SU-DHL-6 (cell line): Measurements from ENCODE around the gene SH3RF3.

ENCODE experiments used
- H2AFZ ChIP-seq: fragments of 200-600 bp; sonication (generic); 2 replicates; pipeline ENCODE4 v1.6.1; 2014; ENCODE audit warnings: low read depth, mild to moderate bottlenecking, moderate library complexity, mixed read lengths, antibody characterized with exemption, low read length; ENCODE audit not compliant: severe bottlenecking
- H3F3A ChIP-seq: fragments of 200-600 bp; shearing (Covaris generic); 2 replicates; pipeline ENCODE4 v1.6.0; 2016; ENCODE audit warnings: antibody characterized with exemption, mild to moderate bottlenecking; ENCODE audit not compliant: insufficient read depth
- H3K27ac ChIP-seq: fragments of 200-600 bp; sonication (generic); 2 replicates; pipeline ENCODE4 v1.5.1; 2016; ENCODE audit warnings: low read depth, mild to moderate bottlenecking, low read length, moderate library complexity, mixed read lengths
- H3K27me3 ChIP-seq: fragments of 200-600 bp; sonication (generic), shearing (Covaris generic); 2 replicates; pipeline ENCODE4 v1.6.0; 2014; ENCODE audit warnings: mild to moderate bottlenecking, low read length
- H3K36me3 ChIP-seq: fragments of 200-600 bp; sonication (generic); 2 replicates; pipeline ENCODE4 v1.6.1; 2014; ENCODE audit warnings: mild to moderate bottlenecking, low read length, mixed read lengths
- H3K4me2 ChIP-seq: fragments of 300-600, 200-600 bp; shearing (Covaris generic), sonication (generic); 2 replicates; pipeline ENCODE4 v1.6.0; 2014; ENCODE audit warnings: low read length, low read depth, mild to moderate bottlenecking; ENCODE audit not compliant: poor library complexity, severe bottlenecking
- H3K4me3 ChIP-seq: fragments of 200-600 bp; sonication (generic); 2 replicates; pipeline ENCODE4 v1.5.1; 2014; ENCODE audit warnings: antibody characterized with exemption, low read length, mild to moderate bottlenecking, mixed read lengths; ENCODE audit not compliant: insufficient read depth, poor library complexity, severe bottlenecking
- H3K79me2 ChIP-seq: fragments of 200-600 bp; sonication (generic); 2 replicates; pipeline ENCODE4 v1.6.1; 2014; ENCODE audit warnings: mild to moderate bottlenecking, low read length, moderate library complexity; ENCODE audit not compliant: insufficient read depth
- H3K9ac ChIP-seq: fragments of 200-600 bp; sonication (generic); 2 replicates; pipeline ENCODE4 v1.7.0; 2014; ENCODE audit warnings: mild to moderate bottlenecking, low read length
- H3K9me2 ChIP-seq: fragments of 200-600 bp; sonication (generic); replicated peaks from 2 replicates; pipeline ENCODE4 v1.6.1; 2014; ENCODE audit warnings: low read length; ENCODE audit not compliant: insufficient read depth
- H3K9me3 ChIP-seq: fragments of 200-600 bp; sonication (generic); 2 replicates; pipeline ENCODE4 v1.6.1; 2014; ENCODE audit warnings: low read length, mixed read lengths; ENCODE audit not compliant: insufficient read depth
- H4K20me1 ChIP-seq: fragments of 200-600 bp; sonication (generic); 2 replicates; pipeline ENCODE4 v1.6.1; 2014; ENCODE audit warnings: low read depth, mild to moderate bottlenecking, antibody characterized with exemption, low read length, moderate library complexity, mixed read lengths
- CTCF ChIP-seq: fragments of 200-600 bp; sonication (generic); IDR thresholded peaks from one replicate; pipeline ENCODE4 v1.5.1; 2017; ENCODE audit warnings: antibody characterized with exemption, mild to moderate bottlenecking, low read length, moderate library complexity; ENCODE audit not compliant: insufficient read depth, poor library complexity, severe bottlenecking
- EZH2phosphoT487 ChIP-seq: fragments of 200-600 bp; sonication (generic), shearing (Covaris generic); conservative IDR thresholded peaks from 2 replicates; pipeline ENCODE4 v1.6.1; 2018; ENCODE audit warnings: mild to moderate bottlenecking, antibody characterized with exemption, low read length, moderate library complexity, mixed read lengths

Gene SH3RF3

GRCh38 chr2:109129921-109130722 lies 1.1 kb downstream of the SH3RF3 start:
- Histone ChIP-seq H4K20me1 (no peaks in the 10 kb centered on the region), H3K9me3 (no peaks in the 10 kb centered on the region), H3K4me3 (no peak overlapping the region), H3K4me2 (no peak overlapping the region), H3K9me2 (no peaks in the 10 kb centered on the region), H2AFZ (no peak overlapping the region), H3K27ac (no peak overlapping the region), H3K36me3 (no peaks in the 10 kb centered on the region), H3K27me3 (no peaks in the 10 kb centered on the region), H3F3A (no peaks in the 10 kb centered on the region), H3K79me2 (no peaks in the 10 kb centered on the region), H3K9ac (no peak overlapping the region)
- TF ChIP-seq EZH2phosphoT487 (no peak), CTCF (no peak)

DNA sequence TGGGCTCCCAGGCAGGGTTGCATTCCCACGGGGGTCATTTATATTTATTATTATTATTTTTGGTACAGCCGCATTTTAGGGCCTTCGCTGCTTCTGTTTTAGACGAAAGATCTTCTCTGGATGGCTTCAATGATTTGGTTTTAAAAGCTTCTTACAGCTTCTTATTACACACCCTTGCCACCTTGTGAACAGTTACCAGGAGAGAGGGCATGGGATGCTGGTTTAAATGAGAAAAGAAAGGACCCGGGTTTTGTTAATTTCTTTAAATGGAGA lies 1.7 kb downstream of the SH3RF3 start:
- H3K27ac ChIP-seq, result no peak overlapping the region
- no peaks in the 10 kb centered on the region for H4K20me1 ChIP-seq

DNA sequence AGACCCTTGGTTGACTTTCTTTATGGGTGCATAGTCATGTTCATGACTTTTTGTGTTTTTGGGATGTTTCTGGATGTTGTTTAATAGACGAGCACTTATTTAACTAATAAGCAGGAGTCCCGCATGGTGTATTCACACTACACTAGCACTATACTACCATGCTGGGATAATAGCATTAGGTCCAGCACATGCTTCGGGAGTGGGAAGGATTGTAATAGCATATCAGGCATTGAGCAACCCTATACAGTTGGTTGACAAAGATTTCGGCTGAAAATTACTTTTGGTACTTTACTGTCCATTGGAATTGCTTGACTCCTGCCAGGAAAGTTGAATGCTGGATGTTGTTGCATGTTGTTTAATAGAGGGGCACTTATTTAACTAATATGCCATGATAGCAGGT lies 2.8 kb downstream of the SH3RF3 start:
- Histone ChIP-seq H3F3A (no peaks in the 10 kb centered on the region), H3K9ac (no peak overlapping the region), H3K4me2 (no peak overlapping the region), H3K4me3 (no peak overlapping the region), H3K79me2 (no peaks in the 10 kb centered on the region), H3K36me3 (no peaks in the 10 kb centered on the region), H3K27ac (no peak overlapping the region), H3K9me3 (no peaks in the 10 kb centered on the region), H2AFZ (no peak overlapping the region), H4K20me1 (no peaks in the 10 kb centered on the region), H3K9me2 (no peaks in the 10 kb centered on the region), H3K27me3 (no peaks in the 10 kb centered on the region)
- no peak for TF ChIP-seq EZH2phosphoT487
- TF ChIP-seq CTCF, result no peak

More for the DNA sequence above, 1.7 kb downstream of the SH3RF3 start:
- Histone ChIP-seq H3K4me2 (no peak overlapping the region), H3K9ac (no peak overlapping the region), H3K27me3 (no peaks in the 10 kb centered on the region), H3K79me2 (no peaks in the 10 kb centered on the region), H3K9me2 (no peaks in the 10 kb centered on the region), H3K4me3 (no peak overlapping the region), H3F3A (no peaks in the 10 kb centered on the region), H3K36me3 (no peaks in the 10 kb centered on the region), H2AFZ (no peak overlapping the region), H3K9me3 (no peaks in the 10 kb centered on the region)
- TF ChIP-seq EZH2phosphoT487 (no peak), CTCF (no peak)
